HG02759 (cell line): ENCODE measurements around the gene CUL7.
A peak's percentile ranks its signal among the peaks of the same experiment; 100 is the strongest.
"Not testable (repeated sequence)": the region's sequence is repeated elsewhere in the genome, so short reads cannot be mapped to it uniquely, and the experiment has no call there.

Experiments used
- ATAC-seq: cut with Tn5 transposase; IDR thresholded peaks from one replicate; pipeline ENCODE4 v1.9.1; 2021; ENCODE audit warnings: mild to moderate bottlenecking, moderate library complexity; ENCODE audit not compliant: unreplicated experiment

The CUL7 gene

DNA sequence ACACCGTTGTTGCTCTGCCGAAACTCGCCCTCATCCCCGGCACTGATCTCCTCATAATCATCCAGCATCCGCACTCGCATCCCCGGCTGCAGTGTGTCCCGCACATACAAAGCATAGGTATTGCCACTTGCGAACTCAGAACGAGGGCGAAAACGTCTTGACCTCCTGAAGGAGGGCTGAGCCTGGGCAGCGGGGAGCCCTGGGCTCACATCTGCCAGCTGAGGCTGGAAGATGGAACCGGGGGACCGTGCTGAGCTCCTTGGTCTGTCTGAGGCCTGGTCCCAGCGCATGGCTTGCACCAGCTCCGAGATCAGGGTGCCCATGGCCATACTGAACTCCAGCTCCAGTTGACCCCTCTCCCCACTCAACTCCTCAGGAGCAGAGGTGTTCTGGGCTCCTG, 2.7 kb downstream of the CUL7 start:
- ATAC-seq: no peak

DNA sequence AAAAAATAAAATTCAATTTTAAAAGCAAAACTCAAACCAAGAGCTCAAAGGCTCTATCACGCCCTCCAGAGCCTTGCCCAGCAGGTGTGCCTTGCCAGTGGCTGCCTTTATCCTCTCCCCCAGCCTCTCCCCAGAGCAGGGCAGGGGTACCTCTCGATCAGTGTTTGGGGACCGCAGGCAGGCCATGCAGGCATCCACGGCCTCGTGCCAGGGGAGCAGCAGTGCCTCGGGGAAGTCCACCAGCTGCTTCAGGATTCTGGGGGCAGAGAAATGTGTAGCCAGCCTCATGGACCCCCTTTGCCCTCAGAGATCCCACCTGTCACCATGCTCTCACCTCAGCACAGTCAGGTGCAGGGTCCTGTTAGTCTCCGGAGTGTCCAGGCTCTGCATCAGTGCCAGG, 5.7 kb downstream of the CUL7 start:
- no peak for ATAC-seq

DNA sequence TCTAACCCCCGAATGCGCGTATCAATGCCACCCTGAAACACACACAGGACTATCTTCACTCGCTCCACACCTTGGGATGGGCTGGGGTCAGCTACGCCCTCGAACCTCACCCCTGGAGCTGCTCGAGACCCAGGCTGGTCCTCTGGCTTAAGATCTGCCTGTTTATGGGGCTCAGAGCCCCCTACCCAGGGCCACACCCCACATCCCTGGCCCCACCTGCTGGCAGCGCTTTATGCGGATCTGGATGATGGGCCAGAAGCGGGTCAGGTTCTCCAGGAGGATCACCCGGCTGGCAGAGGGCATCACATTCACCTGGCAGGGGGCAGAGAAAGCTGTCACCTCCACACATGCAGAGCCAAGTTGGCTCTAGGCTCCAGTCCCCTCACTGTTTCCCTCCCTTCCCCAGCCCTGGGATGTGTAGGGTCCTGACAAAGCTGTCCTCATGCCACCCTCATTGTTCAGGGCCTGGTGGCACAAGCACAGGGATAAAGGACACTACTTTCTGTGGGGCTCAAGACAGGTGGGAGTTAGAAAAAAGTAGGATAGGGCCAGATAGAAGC, 8.2 kb downstream of the CUL7 start:
- ATAC-seq: no peak

DNA sequence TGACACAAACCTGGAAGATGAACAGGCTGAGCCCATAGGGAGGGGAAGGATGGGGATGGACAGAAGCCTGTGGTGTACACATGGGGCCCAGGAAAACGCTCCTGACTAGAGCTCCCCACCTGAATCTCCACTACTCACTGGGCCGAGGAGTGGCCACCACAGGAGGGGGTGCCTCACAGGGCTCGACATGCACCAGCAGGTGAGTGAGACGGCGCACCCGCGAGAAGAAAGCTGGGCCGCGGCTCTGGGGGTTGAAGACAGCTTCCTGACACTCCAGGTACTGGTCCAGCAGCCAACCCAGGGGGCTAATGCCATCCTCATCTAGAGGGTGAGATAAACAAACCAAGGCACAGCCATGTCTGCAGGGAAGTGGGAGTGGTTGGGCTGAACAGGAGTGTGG, 10.3 kb downstream of the CUL7 start:
- no peak for ATAC-seq

DNA sequence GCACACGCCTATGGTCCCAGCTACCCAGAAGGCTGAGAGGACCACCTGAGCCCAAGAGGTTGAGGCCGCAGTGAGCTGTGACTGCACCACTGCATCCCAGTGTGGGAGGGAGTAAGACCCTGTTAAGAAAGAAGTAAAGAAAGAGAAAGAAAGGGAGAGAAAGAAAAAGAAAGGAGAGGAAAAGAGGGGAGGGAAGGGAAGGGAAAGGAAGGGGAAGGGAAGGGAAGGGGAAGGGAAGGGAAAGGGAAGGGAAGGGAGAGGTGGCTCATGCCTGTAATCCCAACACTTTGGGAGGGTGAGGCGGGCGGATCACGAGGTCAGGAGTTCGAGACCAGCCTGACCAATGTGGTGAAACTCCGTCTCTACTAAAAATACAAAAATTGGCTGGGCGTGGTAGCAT, 12.2 kb downstream of the CUL7 start:
- ATAC-seq: not testable (repeated sequence)

DNA sequence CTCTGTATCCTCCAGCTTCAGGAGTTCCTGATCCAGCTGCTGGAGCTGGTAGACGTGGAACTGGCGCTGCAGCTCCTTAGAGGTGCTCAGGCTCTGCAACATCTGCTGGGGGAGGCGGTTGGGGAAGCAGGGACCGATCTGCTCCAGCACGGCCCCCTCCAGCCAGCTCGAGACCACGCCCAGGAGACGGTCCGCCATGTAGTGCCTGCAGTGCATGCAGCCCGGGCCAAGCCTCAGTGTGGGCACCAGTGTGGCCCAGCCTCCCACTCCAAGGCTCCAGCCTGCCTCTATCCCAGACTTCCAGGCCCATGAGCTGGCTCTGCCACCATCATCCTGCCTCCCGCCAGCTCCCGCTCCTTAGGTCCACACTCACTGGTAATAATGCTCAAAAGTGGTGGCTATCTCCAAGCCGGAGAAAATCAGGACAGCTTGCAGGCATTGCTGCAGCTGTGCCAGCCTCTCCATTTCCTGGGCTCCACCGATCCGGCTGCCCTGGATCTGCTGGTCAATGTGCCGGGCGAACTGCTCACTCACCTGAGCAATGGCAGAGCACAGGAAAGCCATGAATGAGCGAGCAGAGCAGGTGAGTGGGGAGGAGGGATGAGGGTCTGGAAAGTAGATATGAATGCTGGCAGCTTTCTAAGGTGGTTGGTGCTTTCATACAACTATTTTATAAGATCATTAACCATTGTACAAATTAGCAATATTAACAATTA, 13.0 kb downstream of the CUL7 start:
- no peak for ATAC-seq

DNA sequence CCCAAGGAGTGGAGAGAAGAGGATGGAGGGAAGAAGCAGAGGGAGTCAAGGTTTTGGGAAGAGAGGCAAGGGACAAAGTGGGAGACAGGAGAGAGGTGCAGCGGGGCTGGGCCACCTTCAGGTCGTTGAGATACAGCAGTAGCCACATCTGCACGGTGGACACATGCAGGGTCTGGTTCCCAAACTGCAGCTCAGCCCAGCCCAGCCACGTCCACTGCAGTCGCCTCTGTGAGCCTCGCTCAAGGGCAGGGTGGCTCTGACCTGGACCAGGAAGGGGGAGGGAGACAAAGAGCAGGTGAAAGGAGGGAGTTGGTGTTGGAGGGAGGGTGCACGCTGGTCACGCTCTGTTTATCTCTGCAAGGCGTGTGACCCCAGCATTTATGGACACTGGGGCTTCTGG, 14.9 kb downstream of the CUL7 start:
- no peak for ATAC-seq

DNA sequence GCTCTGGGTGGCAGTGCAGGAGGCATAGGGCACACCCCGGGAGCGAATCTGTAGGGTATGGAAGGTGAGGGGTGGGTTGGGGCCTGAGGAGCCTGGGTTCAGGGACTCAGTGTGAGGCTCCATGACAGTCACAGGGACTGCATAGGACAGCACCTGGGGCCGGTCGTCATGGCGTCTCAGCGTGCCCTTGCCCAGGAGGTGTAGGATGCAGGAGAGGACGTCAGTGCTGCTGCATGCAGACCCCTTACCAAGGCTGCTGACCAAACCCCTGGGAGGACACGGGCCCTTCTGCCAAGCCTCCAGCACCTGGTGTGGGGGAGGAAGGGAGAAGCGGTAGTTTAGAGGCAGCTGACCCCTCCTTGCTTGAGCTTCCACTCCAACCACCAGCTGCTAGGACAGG, 15.9 kb downstream of the CUL7 start:
- ATAC-seq: no peak

DNA sequence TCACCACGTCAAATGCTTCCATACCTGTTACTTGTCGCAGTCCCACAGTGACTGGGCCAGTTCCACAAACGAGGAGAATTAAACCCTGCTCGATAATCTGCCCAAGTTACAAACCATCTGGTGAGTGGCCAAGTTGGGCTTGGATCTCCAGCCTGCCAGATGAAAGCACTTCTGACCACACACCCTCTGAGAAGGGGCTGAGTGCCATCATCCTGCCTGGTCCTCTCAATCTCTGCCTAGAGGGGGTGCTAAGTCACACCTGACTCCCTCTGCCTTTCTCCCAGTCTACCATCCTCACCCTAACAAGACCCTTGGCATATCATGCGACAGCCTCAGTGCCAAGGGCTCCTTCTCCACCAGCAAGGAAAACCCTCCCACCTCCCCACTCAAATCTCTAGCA, 16.5 kb downstream of the CUL7 start:
- ATAC-seq: no peak

DNA sequence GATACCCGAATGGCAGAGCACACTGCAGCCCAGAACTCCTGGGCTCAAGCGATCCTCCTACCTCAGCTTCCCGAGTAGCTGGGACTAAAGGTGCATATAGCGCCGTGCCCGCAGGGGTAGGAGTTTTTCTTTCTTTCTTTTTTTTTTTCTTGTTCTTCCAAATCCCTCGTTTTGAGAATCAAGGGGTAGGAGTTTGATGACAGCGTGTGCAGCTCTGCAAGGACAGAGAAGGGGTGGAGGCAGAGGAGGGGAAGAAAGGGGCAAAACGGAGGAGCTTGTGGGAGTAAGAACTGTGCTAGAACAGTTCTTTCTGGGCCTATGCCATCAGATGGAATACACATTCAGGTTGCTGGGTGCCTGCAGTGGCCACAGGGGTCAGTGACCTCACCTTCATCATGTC, 16.9 kb downstream of the CUL7 start:
- no peak for ATAC-seq

DNA sequence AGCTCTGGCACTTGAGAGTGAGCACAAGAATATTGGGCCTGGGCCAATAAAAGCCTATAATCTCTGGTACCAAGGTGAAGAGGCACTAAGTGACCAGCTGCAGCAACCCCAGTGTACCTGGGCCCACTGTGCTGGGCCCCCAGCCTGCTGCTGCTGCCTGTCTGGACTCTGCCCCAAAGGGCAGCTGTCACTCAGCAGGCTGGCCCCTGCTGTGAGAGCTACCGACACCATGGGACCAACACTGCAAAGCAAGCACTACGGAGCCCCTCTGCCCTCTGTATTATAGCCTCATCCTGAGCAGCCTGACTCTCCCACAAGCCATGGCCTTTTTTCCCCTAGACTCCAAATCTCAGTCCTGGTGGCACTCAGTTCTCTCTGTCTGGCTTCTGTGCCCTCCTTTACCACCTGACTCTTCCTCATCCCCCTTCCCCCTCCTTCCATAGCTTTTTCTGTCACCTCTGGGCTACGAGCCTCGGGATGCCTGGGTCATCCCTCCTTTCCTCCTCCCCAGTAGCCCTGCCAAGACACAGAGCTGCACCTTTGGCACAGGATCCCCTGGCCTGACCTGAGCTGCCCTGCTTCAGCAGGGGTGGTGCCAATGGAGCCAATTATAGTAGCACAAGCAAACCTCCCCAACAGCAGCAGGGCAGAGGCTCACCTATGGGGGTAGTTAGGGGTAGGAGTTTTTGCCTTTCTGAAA, 18.0 kb downstream of the CUL7 start:
- no peak for ATAC-seq

DNA sequence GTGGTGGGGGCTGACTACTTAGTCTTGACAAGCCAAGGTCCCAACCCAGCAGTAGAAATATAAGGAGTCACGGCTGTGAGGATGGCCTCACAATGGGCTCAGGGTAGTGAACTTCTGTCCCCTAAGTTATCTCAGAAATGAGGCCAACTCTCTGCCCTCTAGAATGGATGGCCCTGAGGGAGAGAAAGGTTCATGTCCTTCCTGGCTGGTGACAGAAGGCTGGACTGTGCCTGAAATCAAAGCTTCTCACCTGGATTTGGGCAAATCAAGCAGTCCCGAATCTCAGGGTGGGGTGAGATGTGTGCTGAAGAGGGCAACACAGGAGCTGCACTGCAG, 19.5 kb downstream of the CUL7 start:
- ATAC-seq: no peak

DNA sequence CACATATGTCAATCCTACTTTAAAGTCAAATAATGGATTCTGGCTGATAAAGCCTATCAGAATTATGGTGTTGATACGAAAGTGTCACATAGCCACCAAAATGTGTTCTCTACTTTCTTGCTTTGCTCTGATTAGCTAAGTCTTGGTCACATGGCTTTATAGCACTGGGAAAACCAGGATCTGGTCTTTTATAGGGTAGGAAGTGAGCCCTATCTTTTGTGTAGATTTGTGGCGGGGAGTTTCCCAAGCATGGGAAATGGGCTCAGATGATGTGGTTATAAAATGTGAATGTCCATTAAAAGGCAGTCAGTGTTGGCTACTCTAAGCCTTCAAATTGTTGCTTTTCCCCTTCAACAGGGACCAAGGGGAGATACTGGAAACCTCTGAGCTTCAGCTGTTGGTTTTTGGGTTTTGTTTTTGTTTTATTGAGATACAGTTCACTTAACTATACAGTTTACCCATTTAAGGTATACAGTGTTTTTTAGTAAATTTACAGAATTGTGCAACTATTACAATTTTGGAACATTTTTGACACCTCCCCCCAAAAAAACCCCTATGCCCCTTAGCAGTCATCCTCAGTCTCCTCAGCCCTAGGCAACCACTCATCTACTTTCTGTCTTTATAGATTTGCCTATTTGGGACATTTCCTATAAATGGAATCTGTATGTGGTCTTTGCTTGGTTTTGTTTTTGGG, 20.0 kb downstream of the CUL7 start:
- ATAC-seq: no peak

DNA sequence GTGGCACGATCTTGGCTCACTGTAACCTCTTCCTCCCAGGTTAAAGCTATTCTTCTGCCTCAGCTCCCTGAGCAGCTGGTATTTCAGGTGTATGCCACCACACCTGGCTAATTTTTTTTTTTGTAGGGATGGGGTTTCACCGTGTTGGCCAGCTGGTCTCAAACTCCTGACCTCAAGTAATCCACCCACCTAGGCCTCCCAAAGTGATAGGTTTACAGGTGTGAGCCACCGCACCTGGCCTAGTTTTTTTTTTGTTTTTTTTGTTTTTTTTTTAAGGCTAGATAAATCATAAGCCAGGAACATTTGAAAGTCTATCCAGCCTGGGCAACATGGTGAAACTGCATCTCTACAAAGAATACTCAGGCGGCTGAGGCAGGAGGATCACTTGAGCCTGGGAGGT, 21.3 kb downstream of the CUL7 start:
- ATAC-seq: no peak

DNA sequence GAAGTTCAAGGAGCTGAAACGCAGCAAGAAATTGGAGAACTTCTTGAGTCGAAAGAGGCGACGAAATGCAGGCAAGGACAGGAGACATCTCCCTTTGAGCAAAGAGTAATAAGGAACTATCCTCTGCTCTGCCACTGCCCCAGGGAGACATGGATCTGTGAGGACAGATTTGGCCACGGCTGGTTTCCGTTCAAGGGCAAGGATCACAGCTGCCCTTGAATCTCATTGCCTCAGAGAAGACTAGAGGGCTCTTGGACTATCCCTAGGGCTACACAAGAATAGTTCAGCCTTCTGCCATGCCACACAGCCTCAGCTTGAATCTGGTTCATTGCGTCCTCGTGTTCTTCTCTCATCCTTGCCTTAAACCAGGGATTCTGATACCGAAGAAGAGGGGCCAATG, 24.5 kb downstream of the CUL7 start:
- ATAC-seq: no peak

DNA sequence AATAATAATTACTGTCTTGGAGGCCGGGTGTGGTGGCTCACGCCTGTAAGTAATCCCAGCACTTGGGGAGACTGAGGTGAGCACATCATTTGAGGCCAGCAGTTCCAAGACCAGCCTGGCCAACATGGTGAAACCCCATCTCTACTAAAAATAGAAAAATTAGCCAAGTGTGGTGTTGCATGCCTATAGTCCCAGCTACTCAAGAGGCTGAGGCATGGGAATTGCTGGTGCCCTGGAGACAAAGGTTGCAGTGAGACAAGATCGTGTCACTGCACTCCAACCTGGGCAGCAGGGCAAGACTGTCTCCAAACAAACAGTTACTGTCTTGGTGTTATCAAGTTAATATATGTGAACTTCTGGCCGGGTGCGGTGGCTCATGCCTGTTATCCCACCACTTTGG, 27.3 kb downstream of the CUL7 start:
- no peak for ATAC-seq

DNA sequence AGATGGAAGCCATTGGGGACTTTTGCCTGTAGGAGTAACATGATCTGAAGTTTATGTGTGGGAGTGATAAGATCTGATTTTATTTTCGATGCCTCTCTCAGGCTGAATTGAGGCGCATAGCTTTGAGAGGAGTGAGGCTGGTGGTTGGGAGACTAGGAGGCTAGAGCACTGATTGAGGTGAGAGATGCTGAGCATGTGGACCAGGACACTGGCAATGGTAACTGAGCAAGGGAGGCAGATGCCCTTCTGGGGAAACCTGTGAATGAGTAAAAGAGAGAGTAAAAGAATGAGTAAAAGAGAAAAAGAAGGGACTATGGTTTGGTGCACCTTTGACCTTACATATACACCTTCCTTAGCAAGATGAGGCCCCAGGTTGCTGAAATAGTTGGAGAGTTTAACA, 29.2 kb downstream of the CUL7 start:
- no peak for ATAC-seq

DNA sequence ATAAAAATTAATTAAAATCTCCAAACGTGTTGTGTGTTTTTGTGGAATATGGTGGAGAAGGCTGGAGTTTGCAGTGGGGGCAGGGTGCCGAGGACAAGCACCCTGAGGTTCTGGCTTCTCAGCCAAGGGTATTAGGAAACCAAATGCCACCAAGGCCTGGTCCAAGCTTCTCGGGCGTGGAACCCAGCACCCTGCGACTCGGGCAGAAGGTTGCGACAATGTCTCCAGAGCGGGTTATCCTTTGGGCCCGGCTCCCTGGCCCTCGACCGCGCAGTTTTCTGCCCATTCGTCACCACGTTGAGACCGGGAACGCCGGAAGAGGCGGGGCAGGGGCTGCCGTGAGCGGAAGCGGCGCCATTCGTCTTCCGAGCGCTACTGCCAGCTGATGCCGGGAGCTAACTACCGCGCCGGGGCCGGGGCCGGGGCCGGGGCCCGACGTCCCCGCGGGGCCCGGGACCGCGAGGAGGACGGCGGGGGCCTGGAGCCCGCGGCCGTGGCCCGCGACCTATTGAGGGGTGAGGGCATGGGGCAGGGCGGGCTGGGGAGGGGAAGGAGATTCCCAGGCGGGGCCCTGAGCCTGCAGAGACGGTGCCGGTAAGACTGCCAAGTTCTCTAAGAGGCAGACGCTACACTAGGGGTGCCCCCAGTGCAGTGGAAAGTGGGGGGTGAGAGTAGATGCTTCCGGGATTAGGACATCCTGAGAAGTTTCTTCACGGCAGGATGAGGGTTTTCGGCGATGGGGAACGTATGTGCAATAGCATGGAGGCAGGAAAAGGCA, 32.2 kb downstream of the CUL7 start, which contains the start of gene RRP36:
Gene RRP36, plus strand, starts transcription at position 354 of the 778 bp plus-strand sequence. Its CDS starts 32 bp downstream, at position 386.
- peak; percentile 87 for ATAC-seq

DNA sequence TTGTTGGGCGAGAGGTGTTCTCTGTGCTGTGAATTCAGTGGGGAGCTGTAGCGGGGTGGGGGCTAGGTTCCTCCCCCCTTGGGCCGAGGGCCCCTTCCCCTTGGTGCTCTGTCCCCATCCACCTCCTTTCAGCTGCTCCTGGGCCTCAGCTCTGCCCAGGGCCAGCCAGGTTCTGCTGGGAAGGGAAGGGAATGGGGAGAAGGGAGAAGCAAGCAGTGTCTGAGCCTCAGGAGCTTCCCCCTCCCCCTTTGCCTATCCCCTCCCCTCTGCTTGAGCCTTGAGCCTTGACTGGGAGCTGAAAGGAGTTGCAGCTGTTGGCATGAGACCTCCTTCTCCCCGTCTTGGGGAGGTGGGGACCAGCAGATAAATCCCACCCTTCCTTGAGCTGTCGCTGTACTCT, 32.8 kb downstream of the CUL7 start:
- no peak for ATAC-seq

DNA sequence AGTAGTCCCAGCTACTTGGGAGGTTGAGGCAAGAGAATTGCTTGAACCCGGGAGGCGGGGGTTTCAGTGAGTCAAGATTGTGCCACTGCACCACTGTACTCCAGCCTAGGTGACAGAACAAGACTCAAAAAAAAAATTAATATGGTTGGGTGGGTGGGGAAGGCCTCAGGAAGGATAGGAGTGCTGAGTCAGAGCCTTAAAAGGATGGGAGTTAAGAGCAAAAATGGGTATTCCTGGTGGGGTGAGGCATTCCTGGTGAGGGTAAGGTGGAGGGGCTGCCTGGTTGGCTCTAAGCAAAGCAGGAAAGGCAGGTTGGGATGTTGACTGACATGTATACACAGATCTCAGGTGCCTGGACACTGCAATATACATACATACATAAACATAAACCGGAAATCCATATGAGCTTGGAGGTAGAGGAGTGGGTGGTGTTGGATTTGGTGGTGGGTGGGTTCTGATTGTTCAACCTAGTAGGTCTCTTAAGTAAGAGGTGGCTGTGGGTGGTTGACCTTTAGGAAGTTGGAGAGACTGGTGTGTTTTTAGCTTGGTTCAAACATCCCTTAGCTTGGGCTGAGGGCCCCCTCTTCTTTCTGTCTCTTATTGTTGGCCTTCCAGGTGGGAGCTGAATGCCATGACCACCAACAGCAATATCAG, 33.5 kb downstream of the CUL7 start:
- ATAC-seq: no peak

DNA sequence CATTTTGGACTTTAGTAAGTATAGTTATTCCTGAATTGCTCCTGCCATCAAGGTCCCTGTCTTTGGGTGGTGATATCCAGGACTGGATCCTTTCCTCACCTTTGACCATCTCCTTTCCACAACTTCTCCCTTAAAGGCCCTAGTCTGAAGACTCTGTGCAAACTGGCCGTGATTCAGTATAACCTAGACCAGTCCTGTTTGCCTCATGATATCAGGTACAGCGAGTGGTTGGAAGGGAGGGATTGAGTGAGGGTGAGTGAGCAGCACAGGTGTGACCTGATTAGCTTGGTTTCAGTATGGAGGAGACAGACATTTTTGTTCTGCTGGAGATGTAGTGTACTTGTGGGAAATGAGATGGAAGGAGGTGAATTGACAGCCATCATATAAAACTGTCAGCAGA, 34.5 kb downstream of the CUL7 start:
- no peak for ATAC-seq
